PC-9 (cell line): ENCODE results near the gene AGBL3. TPM values are rescaled to one million over a fixed set of nuclear protein-coding genes. Genes with fewer than 3 reads are reported as not detected.
"Not testable (repeated sequence)": the region's sequence is repeated elsewhere in the genome, so short reads cannot be mapped to it uniquely, and the experiment has no call there.

Experiments
- BruUV-seq: library from RNA; stranded (reverse); fragments of 400-500 nt; replicated peaks from 2 replicates; lab custom pipeline; 2021; lab: Mats Ljungman, UMichigan
- CTCF ChIA-PET: fragments of 300-600 bp; sonication (Branson Sonifier 250); formaldehyde crosslinking; loops from one replicate; lab custom pipeline; 2022; ENCODE audit warnings: antibody characterized with exemption; lab: Charles Lee
- POLR2A ChIA-PET: fragments of 300-600 bp; sonication (Branson Sonifier 250); formaldehyde crosslinking; loops from one replicate; lab custom pipeline; 2022; ENCODE audit warnings: antibody characterized with exemption; ENCODE audit not compliant: unreplicated experiment; lab: Charles Lee
- DNase-seq, 2 experiments: peaks; one replicate each; pipeline versions ENCODE4 v3.0.0 to v3.0.0-alpha.2; 2015 to 2022; ENCODE audit warnings: mixed read lengths in 1 of 2
- H2AFZ ChIP-seq: fragments of 200-600 bp; sonication (generic); 2 replicates; pipeline ENCODE4 v1.8.1; 2017; ENCODE audit warnings: antibody characterized with exemption
- H3F3A ChIP-seq: fragments of 200-600 bp; sonication (generic); 2 replicates; pipeline ENCODE4 v1.8.1; 2017; ENCODE audit warnings: antibody characterized with exemption, mild to moderate bottlenecking, low read depth; ENCODE audit not compliant: insufficient read depth
- H3K27ac ChIP-seq: fragments of 200-600 bp; sonication (generic); 2 replicates; pipeline ENCODE4 v1.6.1; 2016; ENCODE audit warnings: mixed run types
- H3K27me3 ChIP-seq: fragments of 200-600 bp; sonication (generic); 2 replicates; pipeline ENCODE4 v1.6.1; 2016; ENCODE audit warnings: low read depth, mixed run types; ENCODE audit not compliant: insufficient read depth
- H3K36me3 ChIP-seq: fragments of 200-600 bp; sonication (generic); 2 replicates; pipeline ENCODE4 v1.6.1; 2016; ENCODE audit warnings: low read depth, mixed run types
- H3K4me1 ChIP-seq: fragments of 200-600 bp; sonication (generic); replicated peaks from 2 replicates; pipeline ENCODE4 v1.6.1; 2016; ENCODE audit warnings: mixed run types; ENCODE audit not compliant: insufficient read depth
- H3K4me2 ChIP-seq: fragments of 200-600 bp; sonication (generic); 2 replicates; pipeline ENCODE4 v1.6.1; 2017; ENCODE audit warnings: mixed run types
- H3K4me3 ChIP-seq: fragments of 200-600 bp; sonication (generic); 2 replicates; pipeline ENCODE4 v1.6.1; 2016; ENCODE audit warnings: mixed run types
- H3K79me2 ChIP-seq: fragments of 200-600 bp; sonication (generic); 2 replicates; pipeline ENCODE4 v1.6.1; 2017; ENCODE audit warnings: low read depth, mixed run types
- H3K9me2 ChIP-seq: fragments of 200-600 bp; sonication (generic); 2 replicates; pipeline ENCODE4 v1.8.1; 2017; ENCODE audit warnings: mild to moderate bottlenecking; ENCODE audit not compliant: insufficient read depth
- H3K9me3 ChIP-seq: fragments of 200-600 bp; sonication (generic); 2 replicates; pipeline ENCODE4 v1.8.1; 2016; ENCODE audit warnings: low read depth; ENCODE audit not compliant: insufficient read depth
- H4K20me1 ChIP-seq: fragments of 200-600 bp; sonication (generic); 2 replicates; pipeline ENCODE4 v1.8.1; 2017; ENCODE audit not compliant: insufficient read depth
- CTCF ChIP-seq: fragments of 200-600 bp; sonication (generic); conservative IDR thresholded peaks from 2 replicates; pipeline ENCODE4 v1.6.1; 2017; ENCODE audit warnings: mixed run types, antibody characterized with exemption, mild to moderate bottlenecking, moderate library complexity
- EZH2 ChIP-seq: fragments of 200-600 bp; sonication (generic); IDR thresholded peaks from 2 replicates; pipeline ENCODE4 v1.8.0; 2017; ENCODE audit warnings: antibody characterized with exemption, low read depth
- intact Hi-C: fragments of 100-400 bp; cut with micrococcal nuclease; formaldehyde crosslinking; loops from one replicate; pipeline ENCODE4 v1.10.0; 2022; ENCODE audit not compliant: unreplicated experiment
- total RNA-seq: library from RNA; stranded (reverse); gene quantifications from 2 replicates; pipeline ENCODE4 v1.2.3, GENCODE V29; 2021

The AGBL3 gene
- total RNA-seq, 1 experiment from 2014 or later, result 3.2 TPM

GRCh38 chr7:135170274-135170997 is 184.1 kb downstream of the AGBL3 start, which contains the start of gene CYREN:
CYREN (minus strand) TSS chr7:135170707; CDS start chr7:135168922, 1,785 bp downstream.
- 0 out of 2 replicates have a peak, but pooled peaks cover 7% of the 10 kb centered on the region for H4K20me1 ChIP-seq
- TF ChIP-seq CTCF (peak; percentile 73), EZH2 (no peak)
- H3K4me2 ChIP-seq, result peak within 1 kb of the TSS; percentile 96
- H3K27me3 ChIP-seq, result no peaks in the 10 kb centered on the region
- H3K4me1 ChIP-seq, result peaks cover 19% of the 10 kb centered on the region
- H3K4me3 ChIP-seq, result peak within 1 kb of the TSS; percentile 88
- ChIA-PET CTCF (interaction anchor here (0.9 kb wide), 1 partner anchor 23 kb away, joined by 3 read pairs; no protein-coding TSS in a partner anchor), POLR2A (no interaction called here)
- intact Hi-C loops, result loop anchor here (1.0 to 10.0 kb wide), 9 partner anchors 41 to 733 kb away; partner anchors contain the start of genes AGBL3, NUP205 and WDR91
- peaks cover 19% of the 10 kb centered on the region for H3K36me3 ChIP-seq
- peaks cover 28% of the 10 kb centered on the region for H3K79me2 ChIP-seq
- peak within 1 kb of the TSS; percentile 85 for H2AFZ ChIP-seq
- peaks cover 18% of the 10 kb centered on the region for H3F3A ChIP-seq
- no peaks in the 10 kb centered on the region for H3K9me2 ChIP-seq
- H3K9me3 ChIP-seq, result no peaks in the 10 kb centered on the region
- no TSS peak for BruUV-seq
- H3K27ac ChIP-seq, result peak within 1 kb of the TSS; percentile 81
- peak; percentile 88 to 95 for DNase-seq

GRCh38 chr7:135170998-135171481 is 184.7 kb downstream of the AGBL3 start:
- POLR2A ChIA-PET, CTCF ChIA-PET, BruUV-seq, H4K20me1 ChIP-seq, H3K9me3 ChIP-seq, H3K9me2 ChIP-seq, H3K27me3 ChIP-seq, DNase-seq: not testable (repeated sequence)
- peak overlapping the region; percentile 96 for H3K4me2 ChIP-seq
- H3F3A ChIP-seq, result peaks cover 18% of the 10 kb centered on the region
- intact Hi-C loops, result loop anchor here (1.0 to 10.0 kb wide), 9 partner anchors 40 to 734 kb away; partner anchors contain the start of genes AGBL3, NUP205 and WDR91
- TF ChIP-seq CTCF, result peak; percentile 31; the same call in 1 of the 2 replicates
- peaks cover 19% of the 10 kb centered on the region for H3K36me3 ChIP-seq
- H3K4me3 ChIP-seq, result peak overlapping the region; percentile 88
- H3K27ac ChIP-seq, result peak overlapping the region; percentile 81
- H3K79me2 ChIP-seq, result peaks cover 28% of the 10 kb centered on the region
- H2AFZ ChIP-seq, result peak overlapping the region; percentile 85
- peaks cover 19% of the 10 kb centered on the region for H3K4me1 ChIP-seq

GRCh38 chr7:135171581-135172291 is 185.4 kb downstream of the AGBL3 start:
- not testable (repeated sequence) for H3K9me3 ChIP-seq, H3K27me3 ChIP-seq, H4K20me1 ChIP-seq, H3K9me2 ChIP-seq
- CTCF ChIA-PET, result interaction anchor here (0.6 kb wide), 1 partner anchor 538 kb away, joined by 3 read pairs; no protein-coding TSS in a partner anchor
- Histone ChIP-seq H3K27ac (peak overlapping the region; percentile 81), H3K36me3 (peaks cover 14% of the 10 kb centered on the region), H3F3A (peaks cover 18% of the 10 kb centered on the region), H3K4me2 (peak overlapping the region; percentile 96), H3K4me1 (peaks cover 22% of the 10 kb centered on the region), H3K79me2 (peaks cover 28% of the 10 kb centered on the region), H2AFZ (peak overlapping the region; percentile 85; the same call in 1 of the 2 replicates), H3K4me3 (peak overlapping the region; percentile 88; the same call in 1 of the 2 replicates)
- peak; percentile 56 to 81 for DNase-seq
- BruUV-seq, result TSS peak; percentile 69
- POLR2A ChIA-PET, result interaction anchor here (0.6 kb wide), 1 partner anchor 197 kb away, joined by 3 read pairs; no protein-coding TSS in a partner anchor
- intact Hi-C loops, result loop anchor here (2.0 to 10.0 kb wide), 6 partner anchors 109 to 734 kb away; partner anchors contain the start of genes AGBL3 and NUP205

GRCh38 chr7:135173916-135174315 is 187.6 kb downstream of the AGBL3 start:
- H3K27ac ChIP-seq, DNase-seq, H2AFZ ChIP-seq, H4K20me1 ChIP-seq, H3K4me3 ChIP-seq, CTCF ChIA-PET, H3K27me3 ChIP-seq, BruUV-seq, H3K4me2 ChIP-seq, H3K36me3 ChIP-seq, H3K9me2 ChIP-seq, H3K9me3 ChIP-seq: not testable (repeated sequence)
- peaks cover 18% of the 10 kb centered on the region for H3F3A ChIP-seq
- POLR2A ChIA-PET, result interaction anchor here (0.8 kb wide), 1 partner anchor 1075 kb away, joined by 8 read pairs; no protein-coding TSS in a partner anchor
- peaks cover 12% of the 10 kb centered on the region for H3K79me2 ChIP-seq
- intact Hi-C loops, result loop anchor here (5.0 to 10.0 kb wide), 3 partner anchors 383 to 737 kb away; partner anchors contain the start of gene NUP205
- peaks cover 31% of the 10 kb centered on the region for H3K4me1 ChIP-seq
